ENCODE data around the gene TUSC2. TPM values are rescaled to one million over a fixed set of nuclear protein-coding genes. Genes with fewer than 3 reads are reported as not detected.

TUSC2 gene
- total RNA-seq, 1 experiment from 2014 or later = 15.2 TPM

GRCh38 chr3:50350213-50350526 is 22.1 kb upstream of the TUSC2 start:
- Histone ChIP-seq H3K4me1 (ENCODE audit: insufficient read depth, low read length, poor library complexity, severe bottlenecking) (peaks cover 11% of the 10 kb centered on the region), H3K36me3 (ENCODE audit: insufficient read depth, low read length, poor library complexity, severe bottlenecking) (peaks cover 3% of the 10 kb centered on the region), H3K27me3 (replicated peaks; ENCODE audit: insufficient read depth, low read depth, low read length, poor library complexity) (no peaks in the 10 kb centered on the region), H3K27ac (ENCODE audit: low read depth, low read length, poor library complexity, severe bottlenecking) (peak overlapping the region; percentile 92), H3K4me3 (ENCODE audit: low read depth, low read length, poor library complexity, severe bottlenecking) (peak overlapping the region; percentile 72), H3K9me3 (ENCODE audit: low read depth, low read length, poor library complexity, severe bottlenecking) (no peaks in the 10 kb centered on the region)
- ChIA-PET POLR2A (ENCODE audit: low non-redundant PET) (no interaction called here), CTCF (no interaction called here)
- TSS peak; percentile 31 for BruUV-seq (replicated peaks)
- TF ChIP-seq CTCF (conservative IDR thresholded peaks at IDR 0.05; ENCODE audit: low read depth, low read length) = no peak
- no peak for TF ChIP-seq EZH2 (IDR thresholded peaks at IDR 0.05; ENCODE audit: borderline replicate concordance, low read depth, low read length, poor library complexity, severe bottlenecking)
- intact Hi-C loops (cut with micrococcal nuclease; ENCODE audit: unreplicated experiment) = loop anchor here (5.0 kb wide), 1 partner anchor 192 kb away; no protein-coding TSS in a partner anchor
- DNase-seq (ENCODE audit: low spot score) = no peak

GRCh38 chr3:50347187-50347813 is 19.3 kb upstream of the TUSC2 start:
- Histone ChIP-seq H3K27ac (ENCODE audit: low read depth, low read length, poor library complexity, severe bottlenecking) (no peak overlapping the region), H3K4me3 (ENCODE audit: low read depth, low read length, poor library complexity, severe bottlenecking) (no peak overlapping the region), H3K27me3 (replicated peaks; ENCODE audit: insufficient read depth, low read depth, low read length, poor library complexity) (no peaks in the 10 kb centered on the region), H3K9me3 (ENCODE audit: low read depth, low read length, poor library complexity, severe bottlenecking) (no peaks in the 10 kb centered on the region), H3K4me1 (ENCODE audit: insufficient read depth, low read length, poor library complexity, severe bottlenecking) (peaks cover 11% of the 10 kb centered on the region), H3K36me3 (ENCODE audit: insufficient read depth, low read length, poor library complexity, severe bottlenecking) (no peaks in the 10 kb centered on the region)
- ChIA-PET POLR2A (ENCODE audit: low non-redundant PET) (no interaction called here), CTCF (interaction anchor here (0.6 to 0.7 kb wide), 2 partner anchors 195 to 979 kb away, joined by 3 to 5 read pairs; no protein-coding TSS in a partner anchor)
- peak; percentile 68 for DNase-seq (ENCODE audit: low spot score)
- no TSS peak for BruUV-seq (replicated peaks)
- TF ChIP-seq EZH2 (IDR thresholded peaks at IDR 0.05; ENCODE audit: borderline replicate concordance, low read depth, low read length, poor library complexity, severe bottlenecking) = no peak
- TF ChIP-seq CTCF (conservative IDR thresholded peaks at IDR 0.05; ENCODE audit: low read depth, low read length) = peak; percentile 60
- intact Hi-C loops (cut with micrococcal nuclease; ENCODE audit: unreplicated experiment) = loop anchor here (2.0 kb wide), 1 partner anchor 204 kb away; no protein-coding TSS in a partner anchor

- intact Hi-C loops (cut with micrococcal nuclease; ENCODE audit: unreplicated experiment) = loop anchor here (2.0 kb wide), 1 partner anchor 205 kb away; no protein-coding TSS in a partner anchor
- Histone ChIP-seq H3K9me3 (ENCODE audit: low read depth, low read length, poor library complexity, severe bottlenecking) (no peaks in the 10 kb centered on the region), H3K27me3 (replicated peaks; ENCODE audit: insufficient read depth, low read depth, low read length, poor library complexity) (no peaks in the 10 kb centered on the region), H3K36me3 (ENCODE audit: insufficient read depth, low read length, poor library complexity, severe bottlenecking) (no peaks in the 10 kb centered on the region), H3K27ac (ENCODE audit: low read depth, low read length, poor library complexity, severe bottlenecking) (no peak within 1 kb of the TSS), H3K4me3 (ENCODE audit: low read depth, low read length, poor library complexity, severe bottlenecking) (peak within 1 kb of the TSS; percentile 40), H3K4me1 (ENCODE audit: insufficient read depth, low read length, poor library complexity, severe bottlenecking) (peaks cover 6% of the 10 kb centered on the region)
- no TSS peak for BruUV-seq (replicated peaks)
- DNase-seq (ENCODE audit: low spot score) = peak; percentile 69
- ChIA-PET POLR2A (ENCODE audit: low non-redundant PET) (interaction anchor here (0.6 kb wide), 1 partner anchor 240 kb away, joined by 11 read pairs; no protein-coding TSS in a partner anchor), CTCF (interaction anchor here (0.6 to 0.7 kb wide), 2 partner anchors 108 to 1324 kb away, joined by 5 to 6 read pairs; no protein-coding TSS in a partner anchor)
- TF ChIP-seq EZH2 (IDR thresholded peaks at IDR 0.05; ENCODE audit: borderline replicate concordance, low read depth, low read length, poor library complexity, severe bottlenecking) (no peak), CTCF (conservative IDR thresholded peaks at IDR 0.05; ENCODE audit: low read depth, low read length) (no peak)
Observed at GRCh38 chr3:50345586-50346234, 17.7 kb upstream of the TUSC2 start, which contains the start of gene ZMYND10. Gene ZMYND10 (minus strand): TSS chr3:50345732. CDS start chr3:50345579, 153 bp downstream.
